ENCODE data around the gene CTNNA2. TPM values are rescaled to one million over a fixed set of nuclear protein-coding genes. Genes with fewer than 3 reads are reported as not detected.

CTNNA2 gene
- total RNA-seq, 1 donor from 2014 or later, result 3.5 TPM

DNA sequence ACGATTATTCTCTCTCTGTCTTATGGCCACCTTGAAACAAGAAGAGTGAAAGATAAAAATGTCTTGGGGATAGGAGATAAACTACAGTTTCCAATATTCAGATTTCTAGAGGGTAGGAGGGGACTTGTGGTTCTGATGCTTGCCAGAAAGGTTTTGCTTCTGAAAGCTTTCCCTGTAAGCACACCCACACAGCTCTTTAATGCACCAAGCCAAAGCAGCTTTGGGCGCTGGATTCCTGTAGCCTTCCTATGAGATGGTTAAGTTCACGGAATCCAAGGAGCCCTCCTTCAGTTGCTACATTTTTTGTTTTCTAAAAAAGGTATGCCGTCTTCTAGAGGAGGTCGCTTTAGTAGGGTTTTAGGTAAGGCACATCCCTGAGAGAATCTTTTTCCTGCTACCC lies 786.8 kb downstream of the CTNNA2 start:
- no peaks in the 10 kb centered on the region for H3K36me3 ChIP-seq (ENCODE audit: control insufficient read depth, insufficient read depth, low read length)
- peaks cover 32% of the 10 kb centered on the region for H3K27me3 ChIP-seq (ENCODE audit: control insufficient read depth, insufficient read depth, low read length)
- DNase-seq (ENCODE audit: low read depth), result no peak
- TF ChIP-seq, protein P1, sequence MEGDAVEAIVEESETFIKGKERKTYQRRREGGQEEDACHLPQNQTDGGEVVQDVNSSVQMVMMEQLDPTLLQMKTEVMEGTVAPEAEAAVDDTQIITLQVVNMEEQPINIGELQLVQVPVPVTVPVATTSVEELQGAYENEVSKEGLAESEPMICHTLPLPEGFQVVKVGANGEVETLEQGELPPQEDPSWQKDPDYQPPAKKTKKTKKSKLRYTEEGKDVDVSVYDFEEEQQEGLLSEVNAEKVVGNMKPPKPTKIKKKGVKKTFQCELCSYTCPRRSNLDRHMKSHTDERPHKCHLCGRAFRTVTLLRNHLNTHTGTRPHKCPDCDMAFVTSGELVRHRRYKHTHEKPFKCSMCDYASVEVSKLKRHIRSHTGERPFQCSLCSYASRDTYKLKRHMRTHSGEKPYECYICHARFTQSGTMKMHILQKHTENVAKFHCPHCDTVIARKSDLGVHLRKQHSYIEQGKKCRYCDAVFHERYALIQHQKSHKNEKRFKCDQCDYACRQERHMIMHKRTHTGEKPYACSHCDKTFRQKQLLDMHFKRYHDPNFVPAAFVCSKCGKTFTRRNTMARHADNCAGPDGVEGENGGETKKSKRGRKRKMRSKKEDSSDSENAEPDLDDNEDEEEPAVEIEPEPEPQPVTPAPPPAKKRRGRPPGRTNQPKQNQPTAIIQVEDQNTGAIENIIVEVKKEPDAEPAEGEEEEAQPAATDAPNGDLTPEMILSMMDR (IDR thresholded peaks at IDR 0.05; ENCODE audit: insufficient read depth, low read length, poor library complexity, severe bottlenecking), result no peak
- H3K4me3 ChIP-seq (ENCODE audit: low read depth, low read length), result no peak overlapping the region

DNA sequence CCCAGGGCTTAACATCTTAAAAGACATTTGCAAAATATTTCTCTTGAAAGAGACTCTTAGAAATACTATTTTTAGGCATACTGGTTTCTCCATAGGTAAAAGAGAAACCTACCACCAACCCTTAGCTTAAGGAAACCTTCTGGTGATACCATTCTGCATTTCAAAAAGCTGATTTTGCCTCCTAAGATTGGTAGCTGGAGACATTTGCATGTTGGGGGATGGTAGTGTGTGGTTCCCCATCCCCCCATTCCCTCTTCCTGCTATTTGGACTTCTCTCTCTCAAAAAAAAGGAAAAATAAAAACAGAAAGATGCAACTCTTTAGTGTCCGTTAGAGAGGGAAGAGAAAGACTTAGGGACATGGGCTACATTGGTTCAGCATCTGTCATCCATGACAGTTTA lies 787.5 kb downstream of the CTNNA2 start:
- Histone ChIP-seq H3K27me3 (ENCODE audit: control insufficient read depth, insufficient read depth, low read length) (peaks cover 36% of the 10 kb centered on the region), H3K4me3 (ENCODE audit: low read depth, low read length) (no peak overlapping the region), H3K36me3 (ENCODE audit: control insufficient read depth, insufficient read depth, low read length) (no peaks in the 10 kb centered on the region)
- TF ChIP-seq, protein P1 (IDR thresholded peaks at IDR 0.05; ENCODE audit: insufficient read depth, low read length, poor library complexity, severe bottlenecking), result no peak
- DNase-seq (ENCODE audit: low read depth), result no peak

DNA sequence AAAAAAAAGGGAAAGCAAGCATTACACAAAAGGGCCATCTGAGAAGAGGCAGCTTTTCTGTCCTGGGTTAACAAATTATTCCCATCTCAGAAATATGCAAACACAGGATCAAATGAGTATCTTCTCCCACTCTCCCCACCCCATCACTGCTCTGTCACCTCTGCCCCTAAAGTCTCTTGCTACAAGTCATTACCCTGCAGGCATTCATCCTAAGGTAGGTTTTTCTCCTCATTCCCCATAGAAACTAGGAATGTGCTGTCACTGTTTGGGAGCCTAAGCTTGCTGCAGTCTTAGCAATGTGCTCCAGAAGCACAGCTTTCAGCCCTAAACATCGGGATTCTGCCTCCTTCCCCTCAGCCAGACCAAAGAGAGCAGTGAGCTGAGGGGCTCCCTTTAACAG lies 788.1 kb downstream of the CTNNA2 start:
- no peak for DNase-seq (ENCODE audit: low read depth)
- Histone ChIP-seq H3K27me3 (ENCODE audit: control insufficient read depth, insufficient read depth, low read length) (peaks cover 38% of the 10 kb centered on the region), H3K4me3 (ENCODE audit: low read depth, low read length) (no peak overlapping the region), H3K36me3 (ENCODE audit: control insufficient read depth, insufficient read depth, low read length) (no peaks in the 10 kb centered on the region)
- TF ChIP-seq, protein P1 (IDR thresholded peaks at IDR 0.05; ENCODE audit: insufficient read depth, low read length, poor library complexity, severe bottlenecking), result no peak

DNA sequence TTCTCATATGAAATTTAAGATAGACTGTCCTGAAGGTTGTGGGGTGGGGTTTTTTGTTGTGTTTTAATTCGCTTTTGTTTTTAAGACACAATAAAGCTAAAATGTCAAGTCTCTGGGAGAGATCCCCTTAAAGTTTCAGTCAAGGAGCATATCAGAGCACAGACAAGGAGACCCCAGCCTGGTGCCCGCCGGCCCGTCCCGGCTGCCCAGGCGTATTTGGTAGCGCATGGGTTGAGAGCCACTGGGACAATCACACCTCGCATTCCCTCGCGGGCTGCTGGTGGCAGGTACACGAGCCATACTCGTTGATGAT lies 789.1 kb downstream of the CTNNA2 start:
- TF ChIP-seq, protein P1 (IDR thresholded peaks at IDR 0.05; ENCODE audit: insufficient read depth, low read length, poor library complexity, severe bottlenecking), result no peak
- Histone ChIP-seq H3K27me3 (ENCODE audit: control insufficient read depth, insufficient read depth, low read length) (peaks cover 38% of the 10 kb centered on the region), H3K36me3 (ENCODE audit: control insufficient read depth, insufficient read depth, low read length) (no peaks in the 10 kb centered on the region), H3K4me3 (ENCODE audit: low read depth, low read length) (no peak overlapping the region)
- no peak for DNase-seq (ENCODE audit: low read depth)

DNA sequence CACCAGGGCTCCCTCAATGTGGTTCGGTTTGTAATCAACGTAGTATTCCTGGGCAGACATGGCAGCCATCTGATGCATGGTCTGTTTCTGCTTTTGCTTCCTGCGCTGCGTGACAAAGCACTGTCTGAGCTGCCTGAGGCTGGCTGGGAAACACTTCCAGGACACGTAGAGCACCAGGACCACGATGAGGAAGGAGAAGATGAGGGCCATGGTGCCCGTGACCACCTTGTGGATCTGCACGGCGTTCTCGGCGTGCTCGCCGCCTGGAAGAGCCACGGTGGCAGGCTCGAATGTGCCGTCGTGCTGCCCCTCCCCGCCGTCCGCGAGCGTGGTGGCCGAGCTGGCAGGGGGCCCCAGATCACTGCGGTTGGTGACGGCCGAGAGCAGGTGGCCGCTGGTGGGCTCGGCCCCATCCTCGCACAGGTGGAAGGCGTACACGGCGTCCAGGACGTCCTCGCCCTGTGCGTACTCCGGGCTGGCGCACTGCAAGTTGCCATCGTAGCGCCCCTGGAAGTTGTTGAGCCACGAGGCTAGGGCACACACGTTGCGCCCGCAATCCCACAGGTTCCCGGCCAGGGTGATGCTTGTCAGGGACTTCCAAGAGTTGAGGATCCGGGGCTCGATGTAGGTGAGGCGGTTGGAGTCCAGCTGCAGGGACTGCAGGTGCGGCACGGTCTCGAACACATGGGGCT lies 789.6 kb downstream of the CTNNA2 start:
- Histone ChIP-seq H3K4me3 (ENCODE audit: low read depth, low read length) (no peak overlapping the region), H3K27me3 (ENCODE audit: control insufficient read depth, insufficient read depth, low read length) (peaks cover 38% of the 10 kb centered on the region), H3K36me3 (ENCODE audit: control insufficient read depth, insufficient read depth, low read length) (no peaks in the 10 kb centered on the region)
- DNase-seq (ENCODE audit: low read depth), result no peak
- TF ChIP-seq, protein P1 (IDR thresholded peaks at IDR 0.05; ENCODE audit: insufficient read depth, low read length, poor library complexity, severe bottlenecking), result no peak
